NCI-H82 treated with DMSO at 0.1 percent for 48 hours (cell line): ENCODE results near the gene TOMM40.
"Not testable (repeated sequence)": the region's sequence is repeated elsewhere in the genome, so short reads cannot be mapped to it uniquely, and the experiment has no call there.

ENCODE experiments used
- DNase-seq: peaks from one replicate; lab custom pipeline; 2025; ENCODE audit not compliant: unreplicated experiment; lab: John Stamatoyannopoulos, UW

Gene TOMM40

DNA sequence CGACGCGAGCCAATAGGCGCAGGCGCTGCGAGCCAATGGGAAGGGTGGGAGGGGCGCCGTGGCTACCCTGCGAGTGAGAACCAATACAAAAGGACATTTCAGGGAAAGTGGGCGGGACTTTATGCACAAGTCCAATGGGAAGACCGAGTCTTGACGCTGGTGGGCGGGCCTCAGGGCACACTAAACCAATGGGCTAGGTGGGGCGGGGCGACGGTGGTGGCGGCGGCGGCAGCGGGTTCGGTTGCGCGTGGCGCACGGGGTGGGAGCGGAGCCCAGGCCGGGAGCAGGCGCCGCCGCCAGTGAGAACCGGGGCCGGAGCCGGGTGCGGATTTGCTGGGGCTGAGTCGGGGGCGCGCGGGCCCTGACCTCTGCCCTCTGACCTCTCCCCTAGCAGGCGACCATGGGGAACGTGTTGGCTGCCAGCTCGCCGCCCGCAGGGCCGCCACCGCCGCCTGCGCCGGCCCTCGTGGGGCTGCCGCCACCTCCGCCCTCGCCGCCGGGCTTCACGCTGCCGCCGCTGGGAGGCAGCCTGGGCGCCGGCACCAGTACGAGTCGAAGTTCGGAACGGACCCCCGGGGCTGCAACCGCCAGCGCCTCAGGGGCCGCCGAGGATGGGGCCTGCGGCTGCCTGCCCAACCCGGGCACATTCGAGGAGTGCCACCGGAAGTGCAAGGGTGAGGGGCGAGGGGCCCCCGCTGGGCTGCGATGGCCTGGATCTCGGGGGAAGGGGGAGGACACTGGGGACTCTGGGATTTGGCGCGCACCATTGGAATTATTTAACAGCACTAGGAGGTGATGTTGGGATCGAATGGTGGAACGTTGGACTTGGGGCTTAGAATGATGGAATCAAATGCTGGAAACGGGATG is at the start of gene TOMM40:
TOMM40 (plus strand) TSS at position 239 of the 867 bp plus-strand sequence; CDS start at position 401, 162 bp downstream.
- DNase-seq, result peak; percentile 100

GRCh38 chr19:44845286-44845611 is 45.8 kb upstream of the TOMM40 start:
- no peak for DNase-seq

DNA sequence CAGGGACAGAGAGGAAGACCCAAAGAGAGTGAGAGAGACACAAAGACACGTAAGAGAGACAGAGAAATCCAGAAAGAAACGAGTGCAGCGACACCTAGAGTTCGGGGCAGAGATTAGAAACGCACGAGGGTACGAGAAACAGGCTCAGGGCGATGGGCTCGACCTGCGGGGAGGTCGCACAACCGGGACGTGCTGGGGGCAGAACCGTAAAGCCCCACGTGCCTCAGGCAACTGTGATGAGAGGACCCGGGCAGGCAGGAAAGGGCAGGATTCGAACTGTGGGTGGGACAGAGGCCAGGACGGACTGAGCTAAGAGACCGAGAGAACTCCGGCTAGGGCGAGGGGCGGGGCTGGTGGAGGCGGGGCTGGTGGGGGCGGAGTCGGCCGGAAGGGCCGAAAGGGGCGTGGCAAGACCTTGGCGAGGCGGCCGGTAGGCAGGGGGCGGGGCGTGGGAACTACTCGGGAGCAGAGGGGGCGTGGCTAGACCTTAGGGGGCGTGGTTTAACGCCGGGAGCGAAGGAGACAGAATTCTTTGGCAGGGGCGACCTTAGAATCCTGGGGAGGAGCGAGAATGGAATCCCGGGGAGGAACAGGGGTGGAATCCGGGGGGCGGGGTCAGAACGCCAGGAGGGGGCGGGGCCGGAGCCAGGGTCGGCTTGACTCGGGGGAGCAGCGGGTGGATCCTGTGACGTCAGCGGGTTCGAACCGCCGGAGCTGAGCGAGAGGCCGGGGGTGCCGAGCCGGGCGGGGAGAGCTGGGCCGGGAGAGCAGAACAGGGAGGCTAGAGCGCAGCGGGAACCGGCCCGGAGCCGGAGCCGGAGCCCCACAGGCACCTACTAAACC is 45.2 kb upstream of the TOMM40 start, which contains the start of gene NECTIN2:
NECTIN2 (plus strand) TSS at position 686 of the 843 bp plus-strand sequence. CDS start 229 bp downstream, outside the sequence.
- peak; percentile 98 for DNase-seq

DNA sequence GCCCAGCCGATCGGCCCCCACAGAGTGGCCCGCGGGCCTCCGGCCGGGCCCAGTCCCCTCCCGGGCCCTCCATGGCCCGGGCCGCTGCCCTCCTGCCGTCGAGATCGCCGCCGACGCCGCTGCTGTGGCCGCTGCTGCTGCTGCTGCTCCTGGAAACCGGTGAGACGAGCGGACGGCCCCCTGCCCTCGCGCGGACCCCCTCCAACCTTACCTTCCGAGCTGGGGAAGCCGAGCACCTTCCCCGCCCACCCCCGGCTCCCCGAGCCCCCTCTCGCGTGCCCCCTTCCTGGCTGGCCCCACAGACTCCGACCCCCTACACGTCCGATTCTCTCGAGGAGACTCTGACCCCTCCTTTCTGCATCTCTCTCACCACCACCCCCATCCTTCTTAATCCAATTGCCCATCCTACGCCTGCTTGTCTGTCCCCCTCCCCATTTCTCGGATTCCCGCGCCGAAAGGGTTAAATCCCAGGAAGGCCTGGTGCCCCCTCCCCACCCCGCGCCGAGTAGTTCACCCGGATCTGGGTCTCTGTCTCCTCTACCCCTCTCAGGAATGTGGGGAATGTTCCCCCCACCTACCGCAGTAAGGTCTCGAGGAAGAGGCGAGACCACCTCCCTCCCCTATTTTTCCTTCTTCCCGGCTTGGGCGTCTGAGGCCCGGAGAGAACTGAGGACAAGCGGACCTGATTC is 44.5 kb upstream of the TOMM40 start:
- DNase-seq, result peak; percentile 12

- DNase-seq, result no peak
These were observed 43.7 kb upstream of the TOMM40 start for GRCh38 chr19:44847144-44848035.

DNA sequence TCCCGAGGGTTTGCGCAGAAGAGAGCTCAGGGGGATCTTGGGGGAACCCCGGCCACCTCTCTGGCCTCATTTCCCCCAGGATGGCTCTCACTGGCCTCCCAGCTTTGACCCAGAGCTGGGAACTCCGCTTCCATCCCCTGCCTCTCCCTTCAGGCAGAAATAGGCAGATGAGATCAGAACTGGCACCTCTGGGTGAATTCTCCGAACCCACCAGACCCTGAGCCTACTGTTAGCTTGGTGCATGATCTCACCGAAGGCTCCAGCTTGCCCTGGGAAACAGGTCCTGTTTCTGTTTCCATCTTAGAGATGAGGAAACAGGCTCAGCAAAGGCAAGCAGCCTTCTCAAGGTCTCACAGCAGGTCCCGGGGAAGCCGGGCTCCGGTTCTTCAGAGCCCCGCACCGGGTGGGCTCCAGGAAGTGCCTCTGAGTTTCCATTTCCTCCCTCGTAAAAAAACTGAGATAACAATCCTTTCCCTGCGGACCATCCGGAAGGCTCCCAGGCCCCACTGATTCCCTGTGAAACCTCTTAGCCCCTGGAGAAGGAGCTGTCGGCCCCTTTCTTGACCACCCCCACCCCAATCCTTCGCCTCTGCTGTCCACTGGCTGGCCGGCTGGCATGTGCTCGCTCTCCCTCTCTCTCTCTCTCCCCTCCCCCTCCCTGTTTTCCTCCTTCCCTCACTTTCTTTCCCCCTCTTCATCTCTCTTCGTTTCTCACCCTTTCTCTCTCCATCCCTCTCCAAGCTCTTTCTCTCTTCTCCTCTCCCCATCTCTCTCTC is 42.8 kb upstream of the TOMM40 start:
- DNase-seq, result no peak

DNA sequence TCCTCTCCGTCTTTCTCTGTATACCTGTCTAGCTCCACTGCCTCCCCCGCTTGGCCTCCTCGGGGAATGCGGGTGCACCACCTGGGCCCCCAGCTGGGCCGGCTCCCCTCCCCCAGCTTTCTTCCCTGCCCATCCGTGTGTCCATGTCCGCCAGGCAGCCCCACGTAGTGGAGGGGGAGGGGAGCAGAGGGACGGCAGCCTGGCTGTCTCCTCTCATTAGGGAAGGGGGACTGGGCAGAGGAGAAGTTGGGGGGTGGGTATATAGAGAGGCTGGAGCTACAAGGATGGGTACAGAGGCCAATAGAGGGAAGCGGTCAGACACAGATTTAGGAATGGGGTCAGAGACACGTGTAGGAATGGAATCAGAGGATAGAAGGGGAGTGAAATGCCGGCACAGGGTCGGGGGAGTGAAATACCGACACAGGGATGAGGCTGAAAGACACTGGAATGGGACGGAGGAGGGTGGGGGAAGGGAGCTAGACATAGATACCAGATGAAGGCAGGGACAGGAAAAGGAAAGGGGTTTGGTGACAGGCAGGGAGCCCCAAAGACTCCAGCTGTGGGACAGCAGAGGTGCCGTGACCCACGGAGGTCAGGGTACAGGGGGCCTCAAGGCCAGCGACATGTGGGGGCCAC is 42.1 kb upstream of the TOMM40 start:
- DNase-seq, result no peak

DNA sequence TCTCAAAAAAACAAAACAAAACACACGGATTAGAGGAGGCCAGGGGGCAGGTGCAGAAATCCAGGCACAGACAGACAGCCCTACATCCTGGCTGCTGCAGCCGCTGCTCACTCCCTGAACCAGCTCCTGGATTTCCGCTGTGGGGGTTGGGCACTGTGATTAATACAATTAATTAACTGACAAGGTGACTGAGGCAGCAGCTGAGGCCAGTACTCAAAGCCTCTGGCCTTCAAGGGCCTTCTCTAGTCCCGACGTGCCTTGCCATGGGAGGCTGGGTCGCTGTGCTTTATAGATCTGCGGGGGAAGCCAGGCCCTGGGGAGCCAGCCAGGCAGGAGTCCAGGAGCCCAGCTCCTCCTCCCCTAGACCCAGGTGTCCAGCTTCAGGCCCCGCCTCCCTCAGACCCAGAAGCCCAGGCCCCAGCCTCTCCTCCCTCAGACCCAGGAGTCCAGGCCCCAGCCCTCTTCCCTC is 40.4 kb upstream of the TOMM40 start:
- peak; percentile 74 for DNase-seq

- no peak for DNase-seq
These were observed 39.6 kb upstream of the TOMM40 start for GRCh38 chr19:44851427-44851826.

DNA sequence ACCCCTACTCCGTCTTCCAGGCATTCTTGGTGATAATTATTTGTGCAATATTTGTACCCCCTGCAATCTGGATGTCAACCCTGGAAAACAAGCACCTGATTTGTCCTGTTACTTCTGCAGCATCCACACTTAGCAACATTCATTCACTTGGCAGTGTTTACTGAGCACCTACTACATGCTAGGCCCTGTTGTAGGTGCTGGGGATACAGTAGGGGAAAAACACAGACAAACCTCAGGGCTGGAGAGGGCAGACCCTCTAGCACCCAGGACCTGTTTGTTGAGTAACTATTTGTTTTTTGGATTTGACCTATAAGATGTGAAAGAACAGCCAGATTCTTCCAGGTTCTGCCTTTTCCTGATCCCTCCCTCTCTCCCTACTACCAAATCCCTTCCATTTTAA is 35.4 kb upstream of the TOMM40 start:
- no peak for DNase-seq

- DNase-seq, result no peak
These were observed 34.5 kb upstream of the TOMM40 start for GRCh38 chr19:44856421-44857083.

DNA sequence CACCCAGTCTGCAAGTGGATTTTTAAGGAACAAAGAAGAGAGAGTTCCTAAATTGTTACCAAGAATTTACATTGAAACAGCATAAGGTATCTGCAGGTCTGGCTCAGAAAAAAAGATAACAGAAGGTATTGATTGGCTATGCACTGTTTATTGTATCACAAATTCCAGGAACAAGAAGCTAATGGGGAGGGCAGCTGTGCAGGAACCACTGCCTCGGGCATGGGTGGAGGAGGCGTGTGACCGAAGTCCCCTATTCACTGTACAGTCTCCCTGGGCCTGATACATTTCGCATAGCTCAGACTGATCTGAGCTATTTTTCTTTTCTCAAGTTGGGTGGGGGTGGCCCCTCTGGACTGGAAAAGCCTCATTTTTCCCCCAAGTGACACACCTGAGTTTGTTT is 33.2 kb upstream of the TOMM40 start:
- DNase-seq, result no peak

- DNase-seq, result not testable (repeated sequence)
These were observed 29.5 kb upstream of the TOMM40 start for GRCh38 chr19:44861576-44861975.

DNA sequence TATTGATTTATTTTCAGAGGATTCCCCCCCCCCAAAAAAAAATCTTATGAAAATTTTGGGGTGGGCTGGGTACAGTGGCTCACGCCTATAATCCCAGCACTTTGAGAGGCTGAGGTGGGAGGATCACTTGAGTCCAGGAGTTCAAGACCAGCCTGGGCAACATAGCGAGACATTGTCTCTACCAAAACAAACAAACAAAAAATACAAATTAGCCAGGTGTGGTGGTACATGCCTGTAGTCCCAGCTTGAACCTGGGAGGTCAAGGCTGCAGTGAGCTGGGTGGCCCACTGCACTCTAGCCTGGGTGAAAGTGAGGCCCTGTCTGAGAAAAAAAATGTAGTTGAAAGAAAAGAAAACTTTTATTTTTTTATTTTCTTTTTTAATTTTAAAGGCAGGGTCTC is 27.1 kb upstream of the TOMM40 start:
- DNase-seq, result no peak

GRCh38 chr19:44865196-44865767 is 25.8 kb upstream of the TOMM40 start:
- no peak for DNase-seq

DNA sequence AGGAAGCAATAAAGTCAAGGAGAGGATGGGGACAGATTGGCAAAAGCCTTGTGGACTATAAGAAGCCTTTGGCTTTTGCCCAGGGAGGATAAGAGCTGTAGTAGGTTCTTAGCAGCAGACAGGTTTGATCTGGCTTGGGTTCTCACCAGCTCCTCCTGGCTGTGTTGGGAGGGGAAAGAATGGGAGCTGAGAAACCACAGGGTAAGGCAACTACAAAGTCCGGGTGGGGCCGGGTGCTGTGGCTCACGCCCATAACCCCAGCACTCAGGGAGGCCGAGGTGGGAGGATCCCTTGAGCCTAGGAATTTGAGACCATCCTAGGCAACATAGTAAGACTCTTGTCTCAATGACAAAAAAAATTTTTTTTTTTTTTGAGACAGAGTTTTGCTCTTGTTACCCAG is 24.4 kb upstream of the TOMM40 start:
- no peak for DNase-seq

GRCh38 chr19:44867578-44867977 is 23.5 kb upstream of the TOMM40 start:
- no peak for DNase-seq
